ENCODE results near the gene SLC4A8.

The SLC4A8 gene

GRCh38 chr12:51424662-51425539 is at the start of gene SLC4A8:
TSS of gene SLC4A8 (plus strand) at chr12:51424831. CDS start at chr12:51424988, 157 bp downstream.
- peak; percentile 97 for DNase-seq (ENCODE audit: low read depth, low spot score)

- no peak for DNase-seq (ENCODE audit: low read depth, low spot score)
Observed at GRCh38 chr12:51374856-51375255, 49.8 kb upstream of the SLC4A8 start.

- DNase-seq (ENCODE audit: low read depth, low spot score): no peak
Observed at GRCh38 chr12:51377099-51377984, 47.3 kb upstream of the SLC4A8 start.

GRCh38 chr12:51378749-51379148 is 45.9 kb upstream of the SLC4A8 start:
- peak; percentile 48 for DNase-seq (ENCODE audit: low read depth, low spot score)

- no peak for DNase-seq (ENCODE audit: low read depth, low spot score)
Observed at GRCh38 chr12:51379571-51379970, 45.1 kb upstream of the SLC4A8 start.

GRCh38 chr12:51381226-51382079 is 43.2 kb upstream of the SLC4A8 start:
- DNase-seq (ENCODE audit: low read depth, low spot score): peak; percentile 72

- no peak for DNase-seq (ENCODE audit: low read depth, low spot score)
Observed at GRCh38 chr12:51382173-51382572, 42.5 kb upstream of the SLC4A8 start.

- no peak for DNase-seq (ENCODE audit: low read depth, low spot score)
Observed at GRCh38 chr12:51383269-51383905, 41.2 kb upstream of the SLC4A8 start.

GRCh38 chr12:51386351-51386750 is 38.3 kb upstream of the SLC4A8 start:
- DNase-seq (ENCODE audit: low read depth, low spot score): no peak

GRCh38 chr12:51388069-51388799 is 36.4 kb upstream of the SLC4A8 start:
- peak; percentile 38 for DNase-seq (ENCODE audit: low read depth, low spot score)

GRCh38 chr12:51388846-51389245 is 35.8 kb upstream of the SLC4A8 start:
- DNase-seq (ENCODE audit: low read depth, low spot score): no peak

- DNase-seq (ENCODE audit: low read depth, low spot score): peak; percentile 45
Observed at GRCh38 chr12:51389302-51389999, 35.2 kb upstream of the SLC4A8 start.

GRCh38 chr12:51390457-51390856 is 34.2 kb upstream of the SLC4A8 start:
- no peak for DNase-seq (ENCODE audit: low read depth, low spot score)

GRCh38 chr12:51390891-51391282 is 33.7 kb upstream of the SLC4A8 start:
- peak; percentile 35 for DNase-seq (ENCODE audit: low read depth, low spot score)

GRCh38 chr12:51391283-51392123 is 33.1 kb upstream of the SLC4A8 start, which contains the start of gene GALNT6:
TSS of gene GALNT6 (minus strand) at chr12:51391406. CDS start at chr12:51379781, 11,625 bp downstream.
- peak; percentile 57 for DNase-seq (ENCODE audit: low read depth, low spot score)

- DNase-seq (ENCODE audit: low read depth, low spot score): peak; percentile 39
Observed at GRCh38 chr12:51392556-51393237, 31.9 kb upstream of the SLC4A8 start.

GRCh38 chr12:51393676-51394545 is 30.7 kb upstream of the SLC4A8 start:
- peak; percentile 66 for DNase-seq (ENCODE audit: low read depth, low spot score)
